ENCODE results near the gene HDGFL3. TPM values are rescaled to one million over a fixed set of nuclear protein-coding genes. Genes with fewer than 3 reads are reported as not detected.
A peak's percentile ranks its signal among the peaks of the same experiment; 100 is the strongest.
"Not testable (repeated sequence)": the region's sequence is repeated elsewhere in the genome, so short reads cannot be mapped to it uniquely, and the experiment has no call there.

Gene HDGFL3
- total RNA-seq = 45.8 TPM
- 10 to 100 TPM; 41.5 to 66.9 (median 52.6) TPM for polyA plus RNA-seq (ENCODE audit: insufficient read depth in 1 of 8, insufficient read length in 8 of 8, low replicate concordance in 1 of 8)
- long read RNA-seq, donor 1, full-length matches to known transcripts = 6 of 6 reads
- long read RNA-seq, donor 1, partial matches to known transcripts = 0 of 6 reads
- long read RNA-seq, donor 1, other reads (novel, unspliced or antisense) = 0 of 6 reads
- long read RNA-seq, donor 2 = 0 reads
- long read RNA-seq, donor 3, full-length matches to known transcripts = 21 of 79 reads
- long read RNA-seq, donor 3, partial matches to known transcripts = 19 of 79 reads
- long read RNA-seq, donor 3, other reads (novel, unspliced or antisense) = 39 of 79 reads
- long read RNA-seq, donor 4, full-length matches to known transcripts = 10 of 18 reads
- long read RNA-seq, donor 4, partial matches to known transcripts = 8 of 18 reads
- long read RNA-seq, donor 4, other reads (novel, unspliced or antisense) = 0 of 18 reads
- long read RNA-seq, donor 5, full-length matches to known transcripts = 38 of 98 reads
- long read RNA-seq, donor 5, partial matches to known transcripts = 31 of 98 reads
- long read RNA-seq, donor 5, other reads (novel, unspliced or antisense) = 29 of 98 reads
- long read RNA-seq, donor 6, full-length matches to known transcripts = 20 of 40 reads
- long read RNA-seq, donor 6, partial matches to known transcripts = 20 of 40 reads
- long read RNA-seq, donor 6, other reads (novel, unspliced or antisense) = 0 of 40 reads
- long read RNA-seq, donor 7, full-length matches to known transcripts = 16 of 40 reads
- long read RNA-seq, donor 7, partial matches to known transcripts = 24 of 40 reads
- long read RNA-seq, donor 7, other reads (novel, unspliced or antisense) = 0 of 40 reads
- long read RNA-seq, donor 8, full-length matches to known transcripts = 8 of 13 reads
- long read RNA-seq, donor 8, partial matches to known transcripts = 5 of 13 reads
- long read RNA-seq, donor 8, other reads (novel, unspliced or antisense) = 0 of 13 reads
- long read RNA-seq, donor 9, full-length matches to known transcripts = 10 of 20 reads
- long read RNA-seq, donor 9, partial matches to known transcripts = 10 of 20 reads
- long read RNA-seq, donor 9, other reads (novel, unspliced or antisense) = 0 of 20 reads
- long read RNA-seq, donor 10, full-length matches to known transcripts = 22 of 36 reads
- long read RNA-seq, donor 10, partial matches to known transcripts = 14 of 36 reads
- long read RNA-seq, donor 10, other reads (novel, unspliced or antisense) = 0 of 36 reads
- long read RNA-seq, donor 11, full-length matches to known transcripts = 10 of 16 reads
- long read RNA-seq, donor 11, partial matches to known transcripts = 6 of 16 reads
- long read RNA-seq, donor 11, other reads (novel, unspliced or antisense) = 0 of 16 reads

GRCh38 chr15:83207660-83208366 lies at the start of gene HDGFL3:
Gene HDGFL3 (minus strand): TSS chr15:83207823. CDS start chr15:83207414, 409 bp downstream.
- WGBS (ENCODE audit: insufficient coverage) = 0% methylated on average over 81 of the region's 94 CpGs
- no peaks in the 10 kb centered on the region for H3K9me3 ChIP-seq (replicated peaks; ENCODE audit: control insufficient read depth, low read depth, low read length)
- peaks cover 6% of the 10 kb centered on the region for H3K4me1 ChIP-seq (ENCODE audit: control insufficient read depth, insufficient read depth, low read length)
- H3K36me3 ChIP-seq (ENCODE audit: control insufficient read depth, insufficient read depth, low read length) = no peaks in the 10 kb centered on the region
- peaks cover 2% of the 10 kb centered on the region for H3K27me3 ChIP-seq (ENCODE audit: control insufficient read depth, insufficient read depth, low read length)
- DNase-seq = peak; percentile 89
- H3K27ac ChIP-seq (ENCODE audit: low read length) = peak within 1 kb of the TSS; percentile 90
- H3K4me3 ChIP-seq (ENCODE audit: low read length) = peak within 1 kb of the TSS; percentile 77

DNA sequence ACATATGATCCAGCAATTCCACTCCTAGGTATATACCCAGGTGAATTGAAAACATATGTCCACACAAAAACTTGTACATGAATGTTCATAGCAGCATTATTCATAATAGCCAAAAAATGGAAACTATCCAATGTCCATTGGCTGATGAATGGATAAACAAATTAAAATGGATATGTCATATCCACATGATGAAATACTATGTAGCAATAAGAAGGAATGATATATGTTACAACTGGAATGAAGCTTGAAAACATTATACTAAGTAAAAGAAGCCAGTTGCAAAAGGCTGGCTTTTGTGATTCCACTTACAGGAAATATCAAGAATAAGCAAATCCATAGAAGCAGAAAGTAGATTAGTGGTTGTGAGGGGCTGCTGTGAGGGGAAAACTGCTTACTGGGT lies 43.2 kb upstream of the HDGFL3 start:
- no peak for DNase-seq
- Histone ChIP-seq H3K9me3 (replicated peaks; ENCODE audit: control insufficient read depth, low read depth, low read length) (no peaks in the 10 kb centered on the region), H3K4me3 (ENCODE audit: low read length) (no peak overlapping the region), H3K27ac (ENCODE audit: low read length) (no peak overlapping the region), H3K27me3 (ENCODE audit: control insufficient read depth, insufficient read depth, low read length) (peaks cover 7% of the 10 kb centered on the region), H3K36me3 (ENCODE audit: control insufficient read depth, insufficient read depth, low read length) (no peaks in the 10 kb centered on the region), H3K4me1 (ENCODE audit: control insufficient read depth, insufficient read depth, low read length) (no peaks in the 10 kb centered on the region)

DNA sequence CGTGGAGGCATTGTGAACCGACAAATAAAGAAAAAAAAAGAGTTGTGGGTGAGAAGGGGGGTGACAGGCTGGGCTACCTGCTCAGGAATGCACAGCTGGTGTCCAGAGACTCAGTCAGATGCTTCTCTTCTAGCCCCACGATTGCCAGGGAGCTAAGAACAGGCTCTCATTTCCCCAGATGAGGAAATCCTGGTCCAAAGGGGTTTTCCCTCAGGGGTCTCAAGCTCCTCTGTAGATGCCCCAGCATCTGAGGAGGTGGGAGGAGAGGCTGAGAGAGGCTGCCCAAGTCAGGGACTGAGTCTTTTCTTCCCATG lies 41.4 kb upstream of the HDGFL3 start:
- WGBS (ENCODE audit: insufficient coverage) = no CpG with 5 or more reads among the region's 3 CpGs
- DNase-seq = peak; percentile 2
- Histone ChIP-seq H3K4me3 (ENCODE audit: low read length) (no peak overlapping the region), H3K4me1 (ENCODE audit: control insufficient read depth, insufficient read depth, low read length) (no peaks in the 10 kb centered on the region), H3K27ac (ENCODE audit: low read length) (no peak overlapping the region), H3K36me3 (ENCODE audit: control insufficient read depth, insufficient read depth, low read length) (no peaks in the 10 kb centered on the region), H3K27me3 (ENCODE audit: control insufficient read depth, insufficient read depth, low read length) (peaks cover 7% of the 10 kb centered on the region), H3K9me3 (replicated peaks; ENCODE audit: control insufficient read depth, low read depth, low read length) (no peaks in the 10 kb centered on the region)

DNA sequence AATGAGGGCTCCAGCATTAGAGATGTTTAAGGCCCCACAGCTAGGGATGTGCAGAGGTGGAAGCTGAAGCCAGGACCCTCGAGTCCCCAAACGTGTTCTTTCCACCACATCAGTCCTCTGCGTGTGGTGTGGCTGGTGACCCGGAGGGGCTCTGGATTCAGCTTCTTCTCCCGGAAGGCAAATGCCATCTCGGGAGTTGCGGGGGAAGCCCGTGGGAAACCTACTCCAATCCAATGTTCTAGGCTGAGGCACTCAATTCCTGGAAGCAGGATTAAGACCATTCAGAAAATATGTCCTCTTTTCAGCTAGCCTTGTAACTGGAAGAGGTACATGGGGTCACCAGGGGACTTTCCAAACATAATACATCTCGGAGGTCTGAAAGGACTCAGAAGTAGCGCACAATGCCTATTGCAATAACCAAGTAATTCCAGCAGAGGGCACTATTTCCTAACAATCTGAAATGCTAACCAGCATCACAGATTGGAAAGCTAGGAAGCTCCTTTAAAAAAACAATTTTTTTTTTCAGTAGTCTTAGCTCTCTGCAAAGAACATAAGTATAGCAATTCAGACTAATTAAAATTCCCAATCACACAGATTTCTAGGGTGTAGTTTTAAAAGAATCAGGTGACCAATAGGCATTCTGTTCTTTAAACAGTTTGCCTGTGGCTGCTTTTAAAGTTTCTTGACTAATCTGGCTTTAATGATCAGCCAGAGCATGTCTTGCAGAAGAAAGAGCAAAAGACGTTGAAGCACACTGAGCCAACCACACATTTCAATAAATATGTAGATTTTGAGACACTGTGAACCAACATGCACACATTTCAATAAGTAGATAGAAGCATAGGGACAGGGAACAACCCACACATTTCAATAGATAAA lies 40.8 kb upstream of the HDGFL3 start:
- no peaks in the 10 kb centered on the region for H3K36me3 ChIP-seq (ENCODE audit: control insufficient read depth, insufficient read depth, low read length)
- no peaks in the 10 kb centered on the region for H3K4me1 ChIP-seq (ENCODE audit: control insufficient read depth, insufficient read depth, low read length)
- peak; percentile 84 for DNase-seq
- H3K4me3 ChIP-seq (ENCODE audit: low read length) = no peak overlapping the region
- H3K27ac ChIP-seq (ENCODE audit: low read length) = no peak overlapping the region
- WGBS (ENCODE audit: insufficient coverage) = 23% methylated on average over 6 of the region's 11 CpGs
- peaks cover 7% of the 10 kb centered on the region for H3K27me3 ChIP-seq (ENCODE audit: control insufficient read depth, insufficient read depth, low read length)
- no peaks in the 10 kb centered on the region for H3K9me3 ChIP-seq (replicated peaks; ENCODE audit: control insufficient read depth, low read depth, low read length)

DNA sequence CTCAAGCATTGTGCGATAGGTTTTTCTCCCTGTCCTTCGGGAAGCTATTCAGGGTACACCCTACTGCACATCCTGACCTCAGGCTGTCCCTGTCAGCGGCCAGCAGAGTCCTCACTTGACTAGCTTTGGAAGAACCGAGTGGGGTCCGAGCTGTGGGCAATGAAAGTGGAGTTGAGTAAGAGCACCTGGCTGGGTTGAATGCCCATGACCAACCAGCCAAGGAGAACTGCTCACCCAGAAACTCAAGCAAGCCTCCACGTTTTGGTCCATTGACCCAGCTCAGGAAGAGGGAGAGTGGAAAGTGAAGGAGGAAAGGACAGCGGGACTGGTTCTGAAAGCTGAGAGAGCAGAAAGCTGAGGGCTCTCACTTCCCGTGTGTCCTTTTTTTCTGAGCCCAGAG lies 36.0 kb upstream of the HDGFL3 start:
- H3K27me3 ChIP-seq (ENCODE audit: control insufficient read depth, insufficient read depth, low read length) = peaks cover 7% of the 10 kb centered on the region
- WGBS (ENCODE audit: insufficient coverage) = 71% methylated on average over 5 of the region's 8 CpGs
- H3K4me3 ChIP-seq (ENCODE audit: low read length) = no peak overlapping the region
- H3K27ac ChIP-seq (ENCODE audit: low read length) = no peak overlapping the region
- DNase-seq = no peak
- peaks cover 4% of the 10 kb centered on the region for H3K9me3 ChIP-seq (replicated peaks; ENCODE audit: control insufficient read depth, low read depth, low read length)
- no peaks in the 10 kb centered on the region for H3K4me1 ChIP-seq (ENCODE audit: control insufficient read depth, insufficient read depth, low read length)
- no peaks in the 10 kb centered on the region for H3K36me3 ChIP-seq (ENCODE audit: control insufficient read depth, insufficient read depth, low read length)

DNA sequence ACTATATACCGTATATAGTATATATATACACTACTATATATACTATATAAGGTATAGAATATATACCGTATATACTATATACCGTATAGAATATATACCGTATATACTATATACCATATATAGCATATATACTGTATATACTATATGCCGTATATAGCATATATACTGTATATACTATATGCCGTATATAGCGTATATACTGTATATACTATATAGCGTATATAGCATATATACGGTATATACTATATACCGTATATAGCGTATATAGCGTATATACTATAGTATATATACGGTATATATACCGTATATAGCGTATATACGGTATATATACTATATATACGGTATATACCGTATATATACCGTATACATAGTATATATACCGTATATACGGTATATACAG lies 22.6 kb upstream of the HDGFL3 start:
- Histone ChIP-seq H3K36me3 (ENCODE audit: control insufficient read depth, insufficient read depth, low read length) (no peaks in the 10 kb centered on the region), H3K9me3 (replicated peaks; ENCODE audit: control insufficient read depth, low read depth, low read length) (no peaks in the 10 kb centered on the region), H3K4me3 (ENCODE audit: low read length) (no peak overlapping the region), H3K4me1 (ENCODE audit: control insufficient read depth, insufficient read depth, low read length) (no peaks in the 10 kb centered on the region), H3K27ac (ENCODE audit: low read length) (no peak overlapping the region), H3K27me3 (ENCODE audit: control insufficient read depth, insufficient read depth, low read length) (no peaks in the 10 kb centered on the region)
- DNase-seq = no peak
- no CpG with 5 or more reads among the region's 21 CpGs for WGBS (ENCODE audit: insufficient coverage)

DNA sequence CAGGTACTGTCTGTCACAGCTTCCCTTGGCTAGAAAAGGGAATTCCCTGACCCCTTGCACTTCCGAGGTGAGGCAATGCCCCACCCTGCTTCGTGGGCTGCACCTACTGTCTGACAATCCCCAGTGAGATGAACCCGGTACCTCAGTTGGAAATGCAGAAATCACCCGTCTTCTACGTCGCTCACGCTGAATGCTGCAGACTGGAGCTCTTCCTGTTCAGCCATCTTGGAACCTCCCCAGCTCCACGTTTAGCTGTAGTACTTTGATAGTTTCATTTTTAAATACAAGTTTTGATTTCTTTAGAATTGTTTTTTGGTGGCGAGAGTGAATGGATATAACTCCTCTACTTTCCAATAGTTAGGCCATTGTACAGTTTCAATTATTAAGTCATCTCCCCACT lies 17.8 kb upstream of the HDGFL3 start:
- Histone ChIP-seq H3K4me3 (ENCODE audit: low read length) (no peak overlapping the region), H3K9me3 (replicated peaks; ENCODE audit: control insufficient read depth, low read depth, low read length) (no peaks in the 10 kb centered on the region), H3K27me3 (ENCODE audit: control insufficient read depth, insufficient read depth, low read length) (no peaks in the 10 kb centered on the region), H3K36me3 (ENCODE audit: control insufficient read depth, insufficient read depth, low read length) (no peaks in the 10 kb centered on the region), H3K27ac (ENCODE audit: low read length) (no peak overlapping the region), H3K4me1 (ENCODE audit: control insufficient read depth, insufficient read depth, low read length) (no peaks in the 10 kb centered on the region)
- WGBS (ENCODE audit: insufficient coverage) = 87% methylated on average over 7 of the region's 9 CpGs
- no peak for DNase-seq

- H3K36me3 ChIP-seq (ENCODE audit: control insufficient read depth, insufficient read depth, low read length); H3K9me3 ChIP-seq (replicated peaks; ENCODE audit: control insufficient read depth, low read depth, low read length); DNase-seq; H3K27ac ChIP-seq (ENCODE audit: low read length); H3K4me3 ChIP-seq (ENCODE audit: low read length); H3K4me1 ChIP-seq (ENCODE audit: control insufficient read depth, insufficient read depth, low read length); H3K27me3 ChIP-seq (ENCODE audit: control insufficient read depth, insufficient read depth, low read length): not testable (repeated sequence)
- WGBS (ENCODE audit: insufficient coverage) = 93% methylated on average over 9 of the region's 9 CpGs
Measured at GRCh38 chr15:83221781-83222180, 14.2 kb upstream of the HDGFL3 start.

- Histone ChIP-seq H3K27me3 (ENCODE audit: control insufficient read depth, insufficient read depth, low read length) (no peaks in the 10 kb centered on the region), H3K9me3 (replicated peaks; ENCODE audit: control insufficient read depth, low read depth, low read length) (no peaks in the 10 kb centered on the region), H3K27ac (ENCODE audit: low read length) (no peak overlapping the region), H3K4me3 (ENCODE audit: low read length) (no peak overlapping the region), H3K4me1 (ENCODE audit: control insufficient read depth, insufficient read depth, low read length) (no peaks in the 10 kb centered on the region), H3K36me3 (ENCODE audit: control insufficient read depth, insufficient read depth, low read length) (no peaks in the 10 kb centered on the region)
- DNase-seq = no peak
- WGBS (ENCODE audit: insufficient coverage) = no CpG with 5 or more reads among the region's 1 CpG
Measured at GRCh38 chr15:83219026-83219425, 11.4 kb upstream of the HDGFL3 start.

Measured in muscle of leg (tissue), 16 donors.